Left ventricle myocardium inferior (tissue), 1 donor: ENCODE data around the gene NTM. TPM values are rescaled to one million over a fixed set of nuclear protein-coding genes. Genes with fewer than 3 reads are reported as not detected.

Experiments
- DNase-seq: peaks from one replicate; pipeline ENCODE4 v3.0.0-alpha.2; 2020
- H3K27ac ChIP-seq: fragments of 200-600 bp; replicated peaks from 2 replicates; pipeline ENCODE4 v1.8.0; 2021
- H3K27me3 ChIP-seq: fragments of 200-600 bp; 2 replicates; pipeline ENCODE4 v1.8.0; 2021; ENCODE audit warnings: low read depth
- H3K36me3 ChIP-seq: fragments of 200-600 bp; 2 replicates; pipeline ENCODE4 v1.8.0; 2021
- H3K4me1 ChIP-seq: fragments of 200-600 bp; 2 replicates; pipeline ENCODE4 v1.8.0; 2021
- H3K4me3 ChIP-seq: fragments of 200-600 bp; 2 replicates; pipeline ENCODE4 v1.8.0; 2021; ENCODE audit warnings: mild to moderate bottlenecking, moderate library complexity
- H3K9me3 ChIP-seq: fragments of 200-600 bp; replicated peaks from 2 replicates; pipeline ENCODE4 v1.8.0; 2021
- intact Hi-C: fragments of 100-400 bp; cut with micrococcal nuclease; formaldehyde crosslinking; loops from one replicate; pipeline ENCODE4 v1.11.0; 2022
- total RNA-seq: library from RNA; stranded (reverse); fragmentation: NEBNext Ultra II Directional; extraction: Animal tissue kit (Norgen Biotek cat#: 25700); gene quantifications from one replicate; pipeline ENCODE4 v1.2.1, GENCODE V29; 2021
- TF ChIP-seq, protein P1 (sequence below): fragments of 200-600 bp; IDR thresholded peaks from 2 replicates; pipeline ENCODE4 v1.8.0; 2021; ENCODE audit warnings: antibody characterized with exemption, mild to moderate bottlenecking, borderline replicate concordance
- donor health status: DM: no; HTN: yes; CAD: no; lungs with severe emphysema.

Gene NTM
- total RNA-seq, 1 donor from 2014 or later: 1.0 TPM

DNA sequence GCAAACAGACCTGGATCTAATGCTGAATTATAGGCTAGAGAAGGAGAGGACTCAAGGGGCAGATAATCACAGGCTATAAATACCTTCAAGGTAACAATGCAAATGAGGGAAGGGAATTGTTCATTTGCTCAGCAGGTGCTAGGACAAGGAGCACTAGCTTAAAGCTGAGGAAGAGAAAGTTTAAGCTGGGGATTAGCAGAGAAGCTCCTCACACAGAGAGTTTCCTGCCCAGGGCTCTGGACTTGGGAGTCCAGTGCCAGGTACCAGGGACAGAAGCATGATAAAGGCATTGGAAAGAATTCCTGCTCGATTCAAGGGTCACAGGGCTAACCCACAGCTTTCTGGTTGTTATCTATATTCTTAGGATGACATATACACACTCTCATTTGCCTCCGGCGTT lies 509.9 kb downstream of the NTM start:
- TF ChIP-seq, protein P1, sequence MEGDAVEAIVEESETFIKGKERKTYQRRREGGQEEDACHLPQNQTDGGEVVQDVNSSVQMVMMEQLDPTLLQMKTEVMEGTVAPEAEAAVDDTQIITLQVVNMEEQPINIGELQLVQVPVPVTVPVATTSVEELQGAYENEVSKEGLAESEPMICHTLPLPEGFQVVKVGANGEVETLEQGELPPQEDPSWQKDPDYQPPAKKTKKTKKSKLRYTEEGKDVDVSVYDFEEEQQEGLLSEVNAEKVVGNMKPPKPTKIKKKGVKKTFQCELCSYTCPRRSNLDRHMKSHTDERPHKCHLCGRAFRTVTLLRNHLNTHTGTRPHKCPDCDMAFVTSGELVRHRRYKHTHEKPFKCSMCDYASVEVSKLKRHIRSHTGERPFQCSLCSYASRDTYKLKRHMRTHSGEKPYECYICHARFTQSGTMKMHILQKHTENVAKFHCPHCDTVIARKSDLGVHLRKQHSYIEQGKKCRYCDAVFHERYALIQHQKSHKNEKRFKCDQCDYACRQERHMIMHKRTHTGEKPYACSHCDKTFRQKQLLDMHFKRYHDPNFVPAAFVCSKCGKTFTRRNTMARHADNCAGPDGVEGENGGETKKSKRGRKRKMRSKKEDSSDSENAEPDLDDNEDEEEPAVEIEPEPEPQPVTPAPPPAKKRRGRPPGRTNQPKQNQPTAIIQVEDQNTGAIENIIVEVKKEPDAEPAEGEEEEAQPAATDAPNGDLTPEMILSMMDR: no peak
- Histone ChIP-seq H3K4me1 (no peaks in the 10 kb centered on the region), H3K9me3 (no peaks in the 10 kb centered on the region), H3K27me3 (peaks cover 64% of the 10 kb centered on the region), H3K36me3 (no peaks in the 10 kb centered on the region), H3K27ac (no peak overlapping the region), H3K4me3 (no peak overlapping the region)
- intact Hi-C loops: no loop called here
- DNase-seq: no peak

DNA sequence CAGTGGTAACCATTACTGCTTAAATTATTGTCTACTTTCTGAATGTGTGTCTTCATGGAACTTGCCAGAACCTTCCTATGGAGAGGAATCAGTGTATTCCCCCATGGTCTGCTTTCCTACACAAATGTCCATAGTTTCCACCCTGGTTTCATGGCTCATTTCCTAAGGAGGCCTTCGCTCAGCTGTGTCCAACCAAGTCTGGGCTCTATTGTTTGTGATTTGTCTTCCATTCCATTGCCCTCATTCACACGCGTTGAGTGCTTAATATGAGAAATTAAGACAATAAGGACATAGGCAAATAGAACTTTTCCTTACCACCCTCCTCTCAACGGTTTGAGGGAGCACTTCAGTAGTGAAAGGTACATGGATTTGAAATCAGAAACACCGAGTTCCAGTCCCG lies 510.6 kb downstream of the NTM start:
- H3K27me3 ChIP-seq: peaks cover 71% of the 10 kb centered on the region
- no peak overlapping the region for H3K4me3 ChIP-seq
- TF ChIP-seq, protein P1: no peak
- H3K27ac ChIP-seq: no peak overlapping the region
- intact Hi-C loops: no loop called here
- H3K36me3 ChIP-seq: no peaks in the 10 kb centered on the region
- no peaks in the 10 kb centered on the region for H3K9me3 ChIP-seq
- H3K4me1 ChIP-seq: no peaks in the 10 kb centered on the region
- DNase-seq: no peak

DNA sequence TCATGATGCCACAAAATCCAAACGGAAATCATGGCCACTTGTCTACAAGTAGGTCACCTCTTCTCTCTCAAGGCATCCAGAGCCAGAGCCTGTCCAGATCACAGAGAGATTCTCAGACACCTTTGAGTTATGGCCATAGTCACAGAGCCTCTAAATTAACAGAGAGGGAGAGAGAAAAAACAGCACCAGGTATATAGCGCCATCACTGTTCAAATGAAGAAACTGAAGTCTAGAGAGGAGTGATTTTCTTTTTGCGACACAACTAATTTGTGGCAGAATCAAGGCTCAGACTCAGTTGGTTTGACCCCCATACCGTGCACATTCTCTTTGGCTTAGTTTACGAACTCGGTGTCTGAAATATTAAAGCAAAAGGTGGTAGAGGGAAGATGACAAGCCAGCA lies 512.9 kb downstream of the NTM start:
- H3K4me1 ChIP-seq: no peaks in the 10 kb centered on the region
- TF ChIP-seq, protein P1: no peak
- intact Hi-C loops: no loop called here

DNA sequence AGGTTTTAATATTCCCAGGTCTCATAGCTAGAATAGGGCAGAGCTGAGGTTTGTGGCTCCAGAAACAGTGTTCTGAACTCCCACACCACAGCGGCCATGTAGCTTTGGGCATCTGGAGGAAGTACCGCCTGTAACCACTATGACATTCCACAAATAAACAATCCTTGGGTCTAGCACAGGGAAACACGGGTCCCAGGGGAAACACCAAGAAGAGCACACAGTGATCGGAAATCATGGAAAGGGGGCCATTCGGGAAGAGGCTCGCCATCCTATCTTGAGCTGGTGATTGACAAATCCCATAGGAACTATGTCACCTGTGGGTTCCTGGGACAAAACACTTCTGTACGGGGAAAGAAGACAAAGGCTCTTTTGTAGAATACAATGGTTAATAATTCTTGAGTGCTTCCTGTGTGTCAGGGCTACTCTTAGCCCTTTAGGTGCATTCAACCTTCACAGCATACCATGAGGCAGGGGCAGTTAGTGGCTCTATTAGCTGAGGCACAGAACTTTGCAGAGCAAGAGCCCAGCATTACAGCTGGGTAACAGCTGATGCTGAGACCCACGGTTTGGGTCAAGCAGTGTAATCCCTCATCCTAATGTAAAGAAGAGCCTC lies 514.2 kb downstream of the NTM start:
- peaks cover 64% of the 10 kb centered on the region for H3K27me3 ChIP-seq
- intact Hi-C loops: no loop called here

More for the DNA sequence above, 512.9 kb downstream of the NTM start:
- H3K27me3 ChIP-seq: peaks cover 73% of the 10 kb centered on the region
- H3K36me3 ChIP-seq: no peaks in the 10 kb centered on the region
- no peak overlapping the region for H3K4me3 ChIP-seq
- H3K9me3 ChIP-seq: no peaks in the 10 kb centered on the region
- no peak for DNase-seq
- no peak overlapping the region for H3K27ac ChIP-seq

DNA sequence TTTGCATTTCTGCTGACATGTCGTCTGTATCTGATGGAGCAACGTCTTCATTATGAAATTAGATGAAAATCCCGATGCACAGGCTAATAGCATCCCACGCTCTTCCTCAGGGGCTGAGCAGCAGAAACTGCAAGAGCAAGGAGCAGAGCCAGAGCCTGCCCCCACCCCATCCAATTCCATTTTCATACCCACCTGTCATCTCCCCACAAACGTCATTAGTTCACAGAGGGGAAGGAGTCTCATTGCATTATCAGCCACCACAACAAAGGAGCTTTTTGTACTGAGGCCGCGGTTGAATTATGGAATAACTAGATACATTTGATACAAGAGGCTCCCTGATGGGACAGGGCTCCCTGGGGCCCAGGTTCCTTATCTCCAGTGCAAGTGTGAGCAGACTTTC lies 515.0 kb downstream of the NTM start:
- Histone ChIP-seq H3K4me3 (no peak overlapping the region), H3K4me1 (peaks cover 14% of the 10 kb centered on the region), H3K27me3 (peaks cover 62% of the 10 kb centered on the region), H3K9me3 (no peaks in the 10 kb centered on the region), H3K36me3 (no peaks in the 10 kb centered on the region), H3K27ac (no peak overlapping the region)
- intact Hi-C loops: no loop called here
- DNase-seq: no peak
- TF ChIP-seq, protein P1: no peak

More for the DNA sequence above, 514.2 kb downstream of the NTM start:
- H3K4me1 ChIP-seq: peaks cover 7% of the 10 kb centered on the region
- H3K4me3 ChIP-seq: no peak overlapping the region
- DNase-seq: no peak
- H3K36me3 ChIP-seq: no peaks in the 10 kb centered on the region
- H3K9me3 ChIP-seq: no peaks in the 10 kb centered on the region
- no peak overlapping the region for H3K27ac ChIP-seq
- TF ChIP-seq, protein P1: no peak

DNA sequence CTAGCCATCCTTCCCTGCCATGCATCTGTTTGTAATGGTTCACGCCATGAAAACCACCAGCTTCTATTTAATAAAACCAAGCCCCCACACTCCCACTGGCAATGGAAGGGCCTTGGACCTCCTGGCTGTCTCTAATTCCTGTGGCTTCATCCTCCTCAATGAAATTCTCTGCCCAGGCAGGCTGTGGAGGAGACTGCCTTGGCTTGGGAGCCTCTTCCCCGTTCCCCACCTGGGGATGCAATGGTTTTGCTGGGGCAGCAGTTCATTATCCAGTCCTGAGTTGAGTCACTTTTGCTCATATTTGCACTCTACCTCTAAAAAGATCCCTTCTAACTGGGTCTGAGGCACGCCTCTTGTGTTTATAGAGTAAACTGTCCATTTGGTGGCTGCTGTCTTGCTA lies 515.8 kb downstream of the NTM start:
- no peak for DNase-seq
- H3K36me3 ChIP-seq: no peaks in the 10 kb centered on the region
- H3K27me3 ChIP-seq: peaks cover 54% of the 10 kb centered on the region
- H3K9me3 ChIP-seq: no peaks in the 10 kb centered on the region
- no peak overlapping the region for H3K4me3 ChIP-seq
- H3K27ac ChIP-seq: no peak overlapping the region
- peaks cover 17% of the 10 kb centered on the region for H3K4me1 ChIP-seq
- intact Hi-C loops: no loop called here
- TF ChIP-seq, protein P1: no peak
